IgD-negative memory B cell (primary cell): ENCODE measurements around the gene OR52N4. TPM values are rescaled to one million over a fixed set of nuclear protein-coding genes. Genes with fewer than 3 reads are reported as not detected.

ENCODE experiments used
- H3K27ac Mint-ChIP-seq, 3 donors: one replicate each; pipeline ENCODE4 v1.8.0; 2020 to 2022; ENCODE audit warnings: mild to moderate bottlenecking in 3 of 3, mixed read lengths in 3 of 3, moderate library complexity in 1 of 3
- H3K27me3 Mint-ChIP-seq: one replicate; pipeline ENCODE4 v1.8.0; 2021; ENCODE audit warnings: mixed read lengths
- H3K36me3 Mint-ChIP-seq: one replicate; pipeline ENCODE4 v1.8.0; 2020; ENCODE audit warnings: mild to moderate bottlenecking, mixed read lengths
- H3K4me1 Mint-ChIP-seq, 3 donors: one replicate each; pipeline ENCODE4 v1.8.0; 2020 to 2022; ENCODE audit warnings: mixed read lengths in 3 of 3, mild to moderate bottlenecking in 1 of 3
- H3K4me3 Mint-ChIP-seq, 4 donors: one replicate each; pipeline ENCODE4 v1.8.0; 2020 to 2022; ENCODE audit warnings: mild to moderate bottlenecking in 4 of 4, mixed read lengths in 4 of 4, moderate library complexity in 3 of 4
- H3K9me3 Mint-ChIP-seq, 3 donors: one replicate each; pipeline ENCODE4 v1.8.0; 2020 to 2021; ENCODE audit warnings: mixed read lengths in 3 of 3, mild to moderate bottlenecking in 1 of 3
- polyA plus RNA-seq: library from polyadenylated mRNA; unstranded; fragments of 300-500 nt; fragmentation: Illumina TruSeq; gene quantifications from one replicate; pipeline ENCODE4 v1.2.3, GENCODE V29; 2021

The OR52N4 gene
- polyA plus RNA-seq, 1 donor from 2014 or later = 0.75 TPM

DNA sequence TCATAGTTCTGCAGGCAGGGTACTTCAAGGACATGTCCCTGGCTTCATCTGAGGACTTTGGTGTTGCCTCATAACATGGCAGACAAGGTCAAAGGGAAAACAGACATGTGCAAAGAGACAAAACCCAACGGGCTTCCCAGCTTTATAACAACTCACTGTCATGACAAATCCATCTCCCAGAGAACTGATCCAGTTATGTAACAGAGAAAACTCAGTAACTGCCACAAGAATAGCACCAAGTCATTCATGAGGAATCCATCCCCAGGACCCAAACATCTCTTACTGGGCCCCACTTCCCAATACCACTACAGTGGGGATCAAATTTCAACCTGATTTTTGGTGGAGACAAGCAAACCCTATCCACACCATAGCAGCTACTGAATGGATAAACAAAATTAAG lies 13.0 kb downstream of the OR52N4 start:
- H3K27me3 Mint-ChIP-seq = no peaks in the 10 kb centered on the region
- no peak overlapping the region for H3K27ac Mint-ChIP-seq
- no peak overlapping the region for H3K4me3 Mint-ChIP-seq
- H3K36me3 Mint-ChIP-seq = no peaks in the 10 kb centered on the region
- no peaks in the 10 kb centered on the region for H3K4me1 Mint-ChIP-seq
- H3K9me3 Mint-ChIP-seq = no peaks in the 10 kb centered on the region

DNA sequence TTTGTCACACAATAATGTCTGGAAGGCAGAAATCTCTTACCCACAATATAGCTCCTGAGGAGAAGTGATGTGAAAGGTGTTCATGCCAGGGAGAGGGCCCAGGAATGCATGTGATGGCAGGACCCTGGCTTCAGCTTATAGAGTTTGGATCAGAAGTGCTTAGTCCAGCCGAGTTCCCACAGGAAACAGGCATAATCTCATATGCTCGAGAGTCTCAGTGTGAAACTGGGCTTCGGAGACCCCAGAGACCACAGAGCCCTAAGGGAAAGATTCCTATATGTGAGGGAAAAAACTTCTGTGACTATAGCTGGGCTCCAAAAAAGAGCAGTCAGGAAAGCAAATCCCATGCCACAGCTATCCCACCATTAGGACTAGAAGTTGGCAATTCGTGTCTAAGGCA lies 29.2 kb downstream of the OR52N4 start, which contains the start of gene OR52N5:
OR52N5 (minus strand) TSS at position 101 of the 400 bp plus-strand sequence. CDS start 4,721 bp downstream, outside the sequence.
- Mint-ChIP-seq H3K36me3 (no peaks in the 10 kb centered on the region), H3K27ac (no peak within 1 kb of the TSS), H3K4me3 (no peak within 1 kb of the TSS), H3K4me1 (no peaks in the 10 kb centered on the region), H3K9me3 (no peaks in the 10 kb centered on the region), H3K27me3 (peaks cover under 1% of the 10 kb centered on the region)

DNA sequence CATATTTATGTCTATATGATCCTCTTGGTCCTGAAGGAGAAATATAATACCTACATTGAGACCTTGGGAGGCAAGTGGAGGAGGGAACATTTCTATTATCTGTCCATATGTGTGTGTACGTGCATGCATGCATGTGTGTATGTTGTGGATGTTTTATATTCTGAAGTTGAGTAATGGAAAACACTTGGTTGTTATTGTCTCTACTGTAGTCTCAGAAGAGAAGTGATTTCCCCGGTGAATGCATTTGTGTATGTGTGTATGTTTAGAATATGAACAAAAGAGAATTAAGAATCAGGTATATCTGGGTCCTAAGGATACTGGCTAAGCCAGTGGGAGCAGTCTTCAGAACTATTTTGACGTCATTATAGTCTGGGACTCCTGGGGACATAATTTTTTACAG lies 37.1 kb downstream of the OR52N4 start, which contains the start of gene OR52N1:
OR52N1 (minus strand) TSS at position 101 of the 400 bp plus-strand sequence. CDS start 2,449 bp downstream, outside the sequence.
- no peaks in the 10 kb centered on the region for H3K4me1 Mint-ChIP-seq
- H3K9me3 Mint-ChIP-seq = no peaks in the 10 kb centered on the region

DNA sequence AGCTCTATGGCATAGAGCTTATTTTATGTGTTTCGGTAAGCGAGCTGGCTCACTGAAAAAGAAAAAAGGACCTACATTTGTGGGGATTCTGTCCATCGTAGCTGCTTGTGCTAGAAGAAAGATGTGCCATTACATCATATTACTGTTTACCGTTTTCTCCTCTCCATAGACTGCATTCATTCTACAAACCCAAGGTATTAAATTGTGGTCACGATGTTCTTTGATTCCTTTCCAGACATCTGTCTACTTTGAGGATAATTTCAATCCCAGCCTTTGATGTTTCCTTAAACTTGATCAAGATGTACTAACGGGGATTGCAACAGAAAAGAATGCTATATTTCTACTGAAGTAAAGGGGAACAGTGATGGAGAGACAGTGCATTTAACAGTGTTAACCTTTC lies 42.5 kb downstream of the OR52N4 start:
- Mint-ChIP-seq H3K9me3 (no peaks in the 10 kb centered on the region), H3K4me3 (no peak overlapping the region), H3K4me1 (no peaks in the 10 kb centered on the region)

More for the DNA sequence above, 37.1 kb downstream of the OR52N4 start, which contains the start of gene OR52N1:
- H3K27ac Mint-ChIP-seq = no peak within 1 kb of the TSS
- H3K27me3 Mint-ChIP-seq = peaks cover 5% of the 10 kb centered on the region
- no peaks in the 10 kb centered on the region for H3K36me3 Mint-ChIP-seq
- no peak within 1 kb of the TSS for H3K4me3 Mint-ChIP-seq

DNA sequence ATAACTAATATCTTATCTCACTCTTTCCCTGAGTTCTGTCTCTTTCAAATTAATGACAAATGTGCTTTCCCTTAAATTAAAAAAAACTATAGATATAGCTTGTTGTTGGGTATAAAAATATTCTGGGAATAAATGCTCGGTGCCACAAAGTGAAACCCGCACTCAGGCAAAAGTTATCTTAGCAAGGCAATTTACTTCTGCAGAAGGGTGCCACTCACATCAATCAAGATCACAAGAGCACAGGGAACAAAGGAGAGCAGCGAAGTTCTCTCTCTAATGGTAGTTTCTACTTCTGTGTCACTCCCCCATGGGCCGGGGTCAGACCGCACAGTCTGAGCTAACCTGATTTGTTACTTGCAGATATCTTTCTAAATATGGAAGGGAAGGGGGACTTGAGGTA lies 49.9 kb downstream of the OR52N4 start:
- peaks cover 6% of the 10 kb centered on the region for H3K27me3 Mint-ChIP-seq
- no peak overlapping the region for H3K4me3 Mint-ChIP-seq
- H3K36me3 Mint-ChIP-seq = no peaks in the 10 kb centered on the region
- no peak overlapping the region for H3K27ac Mint-ChIP-seq
- peaks cover 5 to 14% (median 10%) of the 10 kb centered on the region in 3 donors for H3K9me3 Mint-ChIP-seq
- peaks cover 0 to 5% (median 2%) of the 10 kb centered on the region in 3 donors for H3K4me1 Mint-ChIP-seq

More for the DNA sequence above, 42.5 kb downstream of the OR52N4 start:
- Mint-ChIP-seq H3K27ac (no peak overlapping the region), H3K36me3 (no peaks in the 10 kb centered on the region), H3K27me3 (peaks cover 16% of the 10 kb centered on the region)

Other genes starting within 250 kb of the OR52N4 start
- gene UBQLN3, start 244.3 kb upstream of the OR52N4 start, polyA plus RNA-seq = not detected
- gene UBQLNL, start 237.5 kb upstream of the OR52N4 start, polyA plus RNA-seq = not detected
- not detected for gene OR52H1, start 205.7 kb upstream of the OR52N4 start, polyA plus RNA-seq
- not detected for gene OR52B6, start 173.4 kb upstream of the OR52N4 start, polyA plus RNA-seq
- gene TRIM6, start 157.6 kb upstream of the OR52N4 start, polyA plus RNA-seq = not detected
- 22.9 TPM for gene TRIM34, start 129.2 kb upstream of the OR52N4 start, polyA plus RNA-seq
- gene TRIM5, start 69.2 kb upstream of the OR52N4 start, polyA plus RNA-seq = 4.5 TPM
- 210 TPM for gene TRIM22, start 64.5 kb upstream of the OR52N4 start, polyA plus RNA-seq
- gene OR56B1, start 17.8 kb upstream of the OR52N4 start, polyA plus RNA-seq = not detected
- not detected for gene OR52N5, start 29.1 kb downstream of the OR52N4 start, polyA plus RNA-seq
- not detected for gene OR52N1, start 37.0 kb downstream of the OR52N4 start, polyA plus RNA-seq
- gene OR52N2, start 54.7 kb downstream of the OR52N4 start, polyA plus RNA-seq = not detected
- gene OR52E6, start 87.7 kb downstream of the OR52N4 start, polyA plus RNA-seq = not detected
- not detected for gene OR52E8, start 103.4 kb downstream of the OR52N4 start, polyA plus RNA-seq
- not detected for gene OR52E4, start 126.4 kb downstream of the OR52N4 start, polyA plus RNA-seq
- gene OR52E5, start 139.0 kb downstream of the OR52N4 start, polyA plus RNA-seq = not detected
- gene OR56A3, start 188.0 kb downstream of the OR52N4 start, polyA plus RNA-seq = not detected
- not detected for gene OR56A5, start 214.3 kb downstream of the OR52N4 start, polyA plus RNA-seq
- not detected for gene OR52L1, start 232.7 kb downstream of the OR52N4 start, polyA plus RNA-seq